Motor neuron (in vitro differentiated cells): Measurements from ENCODE around the gene BASP1. TPM values are rescaled to one million over a fixed set of nuclear protein-coding genes. Genes with fewer than 3 reads are reported as not detected.

Experiments
- ATAC-seq, 8 experiments: fragments of 200-7000 bp; cut with Tn5 transposase; replicated peaks in 6 of 8; 2 replicates each; pipeline ENCODE4 v1.8.0; 2021; ENCODE audit warnings: mild to moderate bottlenecking in 8 of 8, moderate library complexity in 8 of 8
- H3K27ac ChIP-seq, 2 donors: fragments of 250-450 bp; sonication (Bioruptor Pico); 2 replicates each; pipeline ENCODE4 v1.9.0; 2021; ENCODE audit warnings: antibody characterized with exemption in 2 of 2, mild to moderate bottlenecking in 2 of 2, moderate library complexity in 1 of 2
- H3K4me1 ChIP-seq, 2 donors: fragments of 250-450 bp; sonication (Bioruptor Pico); replicated peaks in 1 of 2; 2 replicates each; pipeline ENCODE4 v1.6.1; 2021; ENCODE audit warnings: antibody characterized with exemption in 2 of 2, mild to moderate bottlenecking in 2 of 2, moderate library complexity in 1 of 2
- H3K4me3 ChIP-seq, 5 donors: fragments of 250-450 bp; sonication (Bioruptor Pico); 2 replicates each; pipeline ENCODE4 v1.9.0; 2021; ENCODE audit warnings: antibody characterized with exemption in 5 of 5, mild to moderate bottlenecking in 5 of 5, moderate library complexity in 4 of 5
- WGBS, 10 experiments: fragments of 450-650 bp; shearing (Covaris generic); methylation state at CpG; one replicate each; pipeline ENCODE4 v1.0.0; 2022; 5-methylcytosine and 5-hydroxymethylcytosine counted together
- in situ Hi-C, 9 experiments: fragments of 400-800 bp; cut with MboI; loops; one replicate each; pipeline ENCODE4 v1.15.0; 2021; ENCODE audit warnings: low sequenced_read_pairs in 9 of 9, low pct_unique_long_range_greater_than_20kb in 2 of 9; ENCODE audit not compliant: unreplicated experiment in 9 of 9
- total RNA-seq, 8 experiments: library from RNA; unstranded; fragments of 300-600 nt; gene quantifications; 2 replicates each; pipeline versions ENCODE4 v1.2.3 to v1.2.4, GENCODE V29; 2022

BASP1 gene
- total RNA-seq, 8 experiments from 2014 or later = 0.49 to 308 (median 249) TPM

DNA sequence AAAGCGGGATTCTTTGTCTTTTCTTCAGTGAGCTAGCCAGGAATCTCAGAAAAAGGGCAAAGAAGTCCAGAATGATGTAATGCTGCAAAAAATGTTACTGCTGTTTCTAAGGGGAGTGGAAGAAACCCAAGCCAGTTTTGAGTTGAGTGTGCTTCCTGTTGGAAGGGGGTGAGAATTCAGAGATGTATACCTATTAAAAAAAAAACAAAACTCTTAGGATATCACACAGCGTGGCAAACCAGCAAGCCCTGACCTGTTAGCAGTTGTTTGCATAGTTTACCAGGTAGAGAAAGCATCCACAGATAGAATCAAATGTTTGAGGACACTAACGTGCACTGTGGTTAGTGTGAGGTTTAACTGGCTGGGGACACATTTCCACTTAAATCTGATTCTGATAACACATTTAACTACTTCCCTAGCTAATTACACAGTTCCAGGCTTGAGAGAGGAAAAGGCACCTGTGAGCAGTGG, 11.4 kb downstream of the BASP1 start:
- Histone ChIP-seq H3K4me3 (no peak overlapping the region), H3K4me1 (peaks cover 32 to 48% of the 10 kb centered on the region in 2 donors), H3K27ac (peak overlapping the region in 1 of 2 donors; percentile 34)
- 0 to 100% (median 52%) methylated on average over 1 to 3 of the region's 3 CpGs for WGBS, 10 experiments
- in situ Hi-C loops = no loop called here
- ATAC-seq = peak in 1 of 8 experiments; percentile 26

GRCh38 chr5:17229313-17229712, 11.9 kb downstream of the BASP1 start:
- H3K4me3 ChIP-seq = no peak overlapping the region
- in situ Hi-C loops = no loop called here
- H3K4me1 ChIP-seq = peaks cover 29 to 46% of the 10 kb centered on the region in 2 donors
- H3K27ac ChIP-seq = no peak overlapping the region
- no peak for ATAC-seq
- WGBS, 10 experiments = 42 to 100% (median 67%) methylated on average over 1 to 4 of the region's 4 CpGs; no CpG with 5 or more reads in 1 of the 10 experiments

GRCh38 chr5:17230191-17230590, 12.8 kb downstream of the BASP1 start:
- H3K4me1 ChIP-seq = peaks cover 21 to 41% of the 10 kb centered on the region in 2 donors
- no peak for ATAC-seq
- in situ Hi-C loops = no loop called here
- no peak overlapping the region for H3K27ac ChIP-seq
- 60 to 100% (median 90%) methylated on average over 1 to 3 of the region's 3 CpGs; no CpG with 5 or more reads in 3 of the 10 experiments for WGBS, 10 experiments
- no peak overlapping the region for H3K4me3 ChIP-seq

GRCh38 chr5:17230808-17231525, 13.5 kb downstream of the BASP1 start:
- in situ Hi-C loops = no loop called here
- H3K4me1 ChIP-seq = peaks cover 17 to 33% of the 10 kb centered on the region in 2 donors
- no peak for ATAC-seq
- 67 to 100% (median 91%) methylated on average over 2 to 9 of the region's 10 CpGs for WGBS, 10 experiments
- no peak overlapping the region for H3K4me3 ChIP-seq
- H3K27ac ChIP-seq = no peak overlapping the region

- Histone ChIP-seq H3K4me1 (peaks cover 17 to 27% of the 10 kb centered on the region in 2 donors), H3K4me3 (no peak overlapping the region), H3K27ac (no peak overlapping the region)
- no peak for ATAC-seq
- in situ Hi-C loops = no loop called here
- 58 to 96% (median 83%) methylated on average over 1 to 9 of the region's 9 CpGs for WGBS, 10 experiments
Measured at GRCh38 chr5:17232405-17232804, 15.0 kb downstream of the BASP1 start.

GRCh38 chr5:17233488-17233887, 16.1 kb downstream of the BASP1 start:
- in situ Hi-C loops = no loop called here
- WGBS, 10 experiments = 0 to 100% (median 81%) methylated on average over 1 to 6 of the region's 6 CpGs; no CpG with 5 or more reads in 2 of the 10 experiments
- Histone ChIP-seq H3K27ac (no peak overlapping the region), H3K4me3 (no peak overlapping the region), H3K4me1 (peaks cover 10 to 28% of the 10 kb centered on the region in 2 donors)
- no peak for ATAC-seq

DNA sequence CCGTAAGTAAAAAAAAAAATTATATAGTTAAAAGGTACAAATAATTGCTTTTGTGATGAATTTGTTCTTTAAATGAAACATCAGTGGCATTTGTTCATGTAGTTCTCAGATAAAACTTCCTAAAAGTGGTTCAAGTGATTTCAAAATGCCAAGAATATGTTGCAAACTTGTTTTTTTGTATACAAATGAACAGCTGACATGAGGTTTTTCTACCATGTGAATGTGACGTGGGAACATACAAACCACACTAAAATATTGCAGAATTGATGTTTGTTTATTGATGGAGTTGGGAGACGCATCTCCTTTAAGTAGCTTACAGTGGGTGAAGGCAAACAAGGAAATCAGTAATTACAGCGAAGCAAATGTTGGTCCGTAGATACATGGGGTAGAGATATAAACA, 16.9 kb downstream of the BASP1 start:
- Histone ChIP-seq H3K4me3 (no peak overlapping the region), H3K27ac (no peak overlapping the region), H3K4me1 (peaks cover 8 to 22% of the 10 kb centered on the region in 2 donors)
- WGBS, 10 experiments = 76 to 100% (median 94%) methylated on average over 3 to 5 of the region's 5 CpGs
- ATAC-seq = no peak
- in situ Hi-C loops = no loop called here

DNA sequence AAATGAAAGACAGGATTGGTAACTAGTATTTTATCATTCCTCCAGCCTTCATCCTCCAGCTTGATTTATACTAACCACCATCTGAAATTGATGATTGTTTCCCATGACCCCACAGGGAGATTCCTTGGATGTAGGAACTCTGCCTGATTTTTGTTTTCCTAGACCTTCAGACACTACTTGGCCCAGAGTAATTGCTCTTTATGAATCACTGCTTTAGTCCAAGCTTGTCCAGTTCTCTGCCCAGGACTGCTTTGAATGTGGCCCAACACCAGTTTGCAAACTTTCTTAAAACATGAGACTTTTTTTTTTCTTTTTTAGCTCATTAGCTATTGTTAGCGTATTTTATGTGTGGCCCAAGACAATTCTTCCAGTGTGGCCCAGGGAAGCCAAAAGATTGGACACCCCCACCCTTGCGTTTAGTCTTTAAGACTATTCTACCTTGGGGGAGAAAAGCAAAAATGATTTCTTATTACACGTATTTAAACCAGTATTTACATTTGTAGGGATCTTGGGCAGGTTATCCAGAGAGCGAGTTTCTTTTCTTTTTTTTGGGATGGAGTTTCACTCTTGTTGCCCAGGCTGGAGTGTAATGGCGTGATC, 18.4 kb downstream of the BASP1 start:
- H3K4me1 ChIP-seq = peaks cover 8 to 27% of the 10 kb centered on the region in 2 donors
- no peak for ATAC-seq
- WGBS, 10 experiments = 35 to 100% (median 90%) methylated on average over 2 to 5 of the region's 5 CpGs
- H3K4me3 ChIP-seq = no peak overlapping the region
- no peak overlapping the region for H3K27ac ChIP-seq
- in situ Hi-C loops = no loop called here

DNA sequence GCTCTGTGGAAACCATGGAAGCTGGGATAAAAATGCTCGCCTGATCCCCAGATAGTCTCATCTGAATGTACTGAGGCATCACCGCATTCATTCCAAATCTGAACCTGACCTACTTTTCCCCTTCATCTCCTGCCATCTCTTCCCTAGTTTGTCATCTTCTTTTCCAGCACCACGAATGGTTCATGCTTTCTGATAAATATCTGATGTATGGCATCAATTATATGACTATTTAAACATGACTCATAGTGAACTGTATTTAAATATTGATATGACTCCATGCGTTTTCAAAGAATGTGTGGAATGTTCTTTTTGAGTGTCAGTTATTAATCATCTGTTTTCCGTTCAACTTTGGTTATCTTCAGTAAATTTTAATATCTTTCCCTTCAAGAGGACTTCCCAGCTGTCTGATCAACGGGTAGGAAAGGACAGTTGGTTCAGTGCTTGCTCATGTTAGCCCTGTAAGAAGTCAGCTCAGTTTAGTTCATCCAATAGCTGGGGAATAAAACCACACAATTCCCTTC, 21.1 kb downstream of the BASP1 start:
- in situ Hi-C loops = no loop called here
- H3K4me1 ChIP-seq = peaks cover 7 to 29% of the 10 kb centered on the region in 2 donors
- no peak overlapping the region for H3K4me3 ChIP-seq
- WGBS, 10 experiments = 0 to 100% (median 83%) methylated on average over 2 to 6 of the region's 6 CpGs
- peak in 3 of 8 experiments; percentile 16 to 45 (median 32) for ATAC-seq
- no peak overlapping the region for H3K27ac ChIP-seq

GRCh38 chr5:17239953-17240352, 22.5 kb downstream of the BASP1 start:
- in situ Hi-C loops = no loop called here
- 70 to 100% (median 98%) methylated on average over 1 to 6 of the region's 6 CpGs for WGBS, 10 experiments
- no peak overlapping the region for H3K4me3 ChIP-seq
- H3K27ac ChIP-seq = no peak overlapping the region
- peaks cover 7 to 30% of the 10 kb centered on the region in 2 donors for H3K4me1 ChIP-seq
- ATAC-seq = no peak

- no peak for ATAC-seq
- peaks cover 7 to 30% of the 10 kb centered on the region in 2 donors for H3K4me1 ChIP-seq
- H3K27ac ChIP-seq = no peak overlapping the region
- in situ Hi-C loops = no loop called here
- no peak overlapping the region for H3K4me3 ChIP-seq
- WGBS, 10 experiments = 63 to 100% (median 94%) methylated on average over 1 of the region's 1 CpG; no CpG with 5 or more reads in 3 of the 10 experiments
Measured at GRCh38 chr5:17240487-17240886, 23.1 kb downstream of the BASP1 start.

DNA sequence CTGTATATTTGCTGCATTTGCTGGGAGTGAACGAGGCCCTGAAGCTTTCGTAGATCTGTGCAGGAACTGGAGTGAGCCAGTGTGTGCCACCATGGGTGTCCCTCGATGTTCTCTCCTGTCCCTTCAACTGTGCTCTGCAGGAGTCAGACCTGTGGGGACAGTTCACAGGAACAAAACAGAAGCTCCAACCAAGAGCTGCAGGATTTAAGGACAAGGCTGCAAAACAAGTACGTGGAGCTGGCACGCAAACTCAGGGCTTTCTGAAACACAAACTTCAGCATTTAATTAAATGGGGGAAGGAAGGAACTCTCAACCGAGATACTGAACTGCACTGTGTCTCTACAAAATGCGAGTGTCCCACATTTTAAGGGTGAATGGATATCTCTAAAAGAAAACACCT, 24.2 kb downstream of the BASP1 start:
- ATAC-seq = no peak
- WGBS, 10 experiments = 11 to 94% (median 83%) methylated on average over 1 to 7 of the region's 7 CpGs; no CpG with 5 or more reads in 1 of the 10 experiments
- H3K4me3 ChIP-seq = no peak overlapping the region
- H3K4me1 ChIP-seq = peaks cover 7 to 32% of the 10 kb centered on the region in 2 donors
- no peak overlapping the region for H3K27ac ChIP-seq
- in situ Hi-C loops = no loop called here

GRCh38 chr5:17243287-17244063, 26.0 kb downstream of the BASP1 start:
- no peak for ATAC-seq
- in situ Hi-C loops = no loop called here
- no peak overlapping the region for H3K27ac ChIP-seq
- 68 to 100% (median 93%) methylated on average over 1 to 9 of the region's 12 CpGs; no CpG with 5 or more reads in 1 of the 10 experiments for WGBS, 10 experiments
- H3K4me3 ChIP-seq = no peak overlapping the region
- H3K4me1 ChIP-seq = peaks cover 7 to 36% of the 10 kb centered on the region in 2 donors
